ENCODE data around the gene PIGZ.

DNA sequence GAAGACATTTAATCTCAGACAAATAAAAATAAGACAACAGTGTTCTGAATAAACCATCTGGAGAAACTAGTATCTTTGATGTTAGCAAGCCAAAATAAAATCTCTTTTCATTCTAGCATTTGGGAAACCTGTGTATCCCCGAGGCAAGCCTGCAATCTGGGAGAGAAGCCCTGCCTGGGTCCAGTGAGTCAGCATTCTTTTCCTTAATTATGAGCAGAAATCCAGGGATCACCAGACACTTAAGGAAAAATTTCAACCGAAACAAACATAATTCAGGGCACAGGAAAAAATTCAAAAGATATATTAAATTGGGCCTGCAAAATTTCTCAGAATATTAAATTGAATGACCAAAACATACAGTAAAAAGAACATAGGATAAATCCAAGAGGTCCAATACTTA is 30.5 kb downstream of the PIGZ start:
- TF ChIP-seq, protein P1, sequence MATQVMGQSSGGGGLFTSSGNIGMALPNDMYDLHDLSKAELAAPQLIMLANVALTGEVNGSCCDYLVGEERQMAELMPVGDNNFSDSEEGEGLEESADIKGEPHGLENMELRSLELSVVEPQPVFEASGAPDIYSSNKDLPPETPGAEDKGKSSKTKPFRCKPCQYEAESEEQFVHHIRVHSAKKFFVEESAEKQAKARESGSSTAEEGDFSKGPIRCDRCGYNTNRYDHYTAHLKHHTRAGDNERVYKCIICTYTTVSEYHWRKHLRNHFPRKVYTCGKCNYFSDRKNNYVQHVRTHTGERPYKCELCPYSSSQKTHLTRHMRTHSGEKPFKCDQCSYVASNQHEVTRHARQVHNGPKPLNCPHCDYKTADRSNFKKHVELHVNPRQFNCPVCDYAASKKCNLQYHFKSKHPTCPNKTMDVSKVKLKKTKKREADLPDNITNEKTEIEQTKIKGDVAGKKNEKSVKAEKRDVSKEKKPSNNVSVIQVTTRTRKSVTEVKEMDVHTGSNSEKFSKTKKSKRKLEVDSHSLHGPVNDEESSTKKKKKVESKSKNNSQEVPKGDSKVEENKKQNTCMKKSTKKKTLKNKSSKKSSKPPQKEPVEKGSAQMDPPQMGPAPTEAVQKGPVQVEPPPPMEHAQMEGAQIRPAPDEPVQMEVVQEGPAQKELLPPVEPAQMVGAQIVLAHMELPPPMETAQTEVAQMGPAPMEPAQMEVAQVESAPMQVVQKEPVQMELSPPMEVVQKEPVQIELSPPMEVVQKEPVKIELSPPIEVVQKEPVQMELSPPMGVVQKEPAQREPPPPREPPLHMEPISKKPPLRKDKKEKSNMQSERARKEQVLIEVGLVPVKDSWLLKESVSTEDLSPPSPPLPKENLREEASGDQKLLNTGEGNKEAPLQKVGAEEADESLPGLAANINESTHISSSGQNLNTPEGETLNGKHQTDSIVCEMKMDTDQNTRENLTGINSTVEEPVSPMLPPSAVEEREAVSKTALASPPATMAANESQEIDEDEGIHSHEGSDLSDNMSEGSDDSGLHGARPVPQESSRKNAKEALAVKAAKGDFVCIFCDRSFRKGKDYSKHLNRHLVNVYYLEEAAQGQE (IDR thresholded peaks at IDR 0.05) = no peak
- TF ChIP-seq ATF3 (IDR thresholded peaks at IDR 0.05) (no peak), RAD21 (IDR thresholded peaks at IDR 0.05) (no peak), SP1 (IDR thresholded peaks at IDR 0.05) (no peak), HNF4A (conservative IDR thresholded peaks at IDR 0.05) (no peak), YY1 (IDR thresholded peaks at IDR 0.05) (no peak), GABPA (IDR thresholded peaks at IDR 0.05 in 1 of 2, conservative IDR thresholded peaks at IDR 0.05 in 1 of 2) (no peak), NR2F2 (IDR thresholded peaks at IDR 0.05) (no peak), FOXA1 (IDR thresholded peaks at IDR 0.05) (no peak)
- TF ChIP-seq, protein P2, sequence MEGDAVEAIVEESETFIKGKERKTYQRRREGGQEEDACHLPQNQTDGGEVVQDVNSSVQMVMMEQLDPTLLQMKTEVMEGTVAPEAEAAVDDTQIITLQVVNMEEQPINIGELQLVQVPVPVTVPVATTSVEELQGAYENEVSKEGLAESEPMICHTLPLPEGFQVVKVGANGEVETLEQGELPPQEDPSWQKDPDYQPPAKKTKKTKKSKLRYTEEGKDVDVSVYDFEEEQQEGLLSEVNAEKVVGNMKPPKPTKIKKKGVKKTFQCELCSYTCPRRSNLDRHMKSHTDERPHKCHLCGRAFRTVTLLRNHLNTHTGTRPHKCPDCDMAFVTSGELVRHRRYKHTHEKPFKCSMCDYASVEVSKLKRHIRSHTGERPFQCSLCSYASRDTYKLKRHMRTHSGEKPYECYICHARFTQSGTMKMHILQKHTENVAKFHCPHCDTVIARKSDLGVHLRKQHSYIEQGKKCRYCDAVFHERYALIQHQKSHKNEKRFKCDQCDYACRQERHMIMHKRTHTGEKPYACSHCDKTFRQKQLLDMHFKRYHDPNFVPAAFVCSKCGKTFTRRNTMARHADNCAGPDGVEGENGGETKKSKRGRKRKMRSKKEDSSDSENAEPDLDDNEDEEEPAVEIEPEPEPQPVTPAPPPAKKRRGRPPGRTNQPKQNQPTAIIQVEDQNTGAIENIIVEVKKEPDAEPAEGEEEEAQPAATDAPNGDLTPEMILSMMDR (IDR thresholded peaks at IDR 0.05; ENCODE audit: low read depth, low read length, missing input control) = no peak
- TF ChIP-seq, protein P3, sequence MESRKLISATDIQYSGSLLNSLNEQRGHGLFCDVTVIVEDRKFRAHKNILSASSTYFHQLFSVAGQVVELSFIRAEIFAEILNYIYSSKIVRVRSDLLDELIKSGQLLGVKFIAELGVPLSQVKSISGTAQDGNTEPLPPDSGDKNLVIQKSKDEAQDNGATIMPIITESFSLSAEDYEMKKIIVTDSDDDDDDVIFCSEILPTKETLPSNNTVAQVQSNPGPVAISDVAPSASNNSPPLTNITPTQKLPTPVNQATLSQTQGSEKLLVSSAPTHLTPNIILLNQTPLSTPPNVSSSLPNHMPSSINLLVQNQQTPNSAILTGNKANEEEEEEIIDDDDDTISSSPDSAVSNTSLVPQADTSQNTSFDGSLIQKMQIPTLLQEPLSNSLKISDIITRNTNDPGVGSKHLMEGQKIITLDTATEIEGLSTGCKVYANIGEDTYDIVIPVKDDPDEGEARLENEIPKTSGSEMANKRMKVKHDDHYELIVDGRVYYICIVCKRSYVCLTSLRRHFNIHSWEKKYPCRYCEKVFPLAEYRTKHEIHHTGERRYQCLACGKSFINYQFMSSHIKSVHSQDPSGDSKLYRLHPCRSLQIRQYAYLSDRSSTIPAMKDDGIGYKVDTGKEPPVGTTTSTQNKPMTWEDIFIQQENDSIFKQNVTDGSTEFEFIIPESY (IDR thresholded peaks at IDR 0.05) = no peak
